Kidney glomerular epithelial cell (primary cell): ENCODE data around the gene NR3C2.
"Not testable (repeated sequence)": the region's sequence is repeated elsewhere in the genome, so short reads cannot be mapped to it uniquely, and the experiment has no call there.

ENCODE experiments used
- DNase-seq: peaks from one replicate; lab custom pipeline; 2025; lab: John Stamatoyannopoulos, UW

NR3C2 gene

GRCh38 chr4:148170408-148171365 lies 271.5 kb downstream of the NR3C2 start:
- no peak for DNase-seq

- peak; percentile 6 for DNase-seq
Observed at GRCh38 chr4:148166132-148166591, 276.1 kb downstream of the NR3C2 start.

- peak; percentile 50 for DNase-seq
Observed at GRCh38 chr4:148164557-148164956, 277.7 kb downstream of the NR3C2 start.

- DNase-seq, result no peak
Observed at GRCh38 chr4:148162991-148163390, 279.2 kb downstream of the NR3C2 start.

GRCh38 chr4:148162519-148162918 lies 279.7 kb downstream of the NR3C2 start:
- no peak for DNase-seq

GRCh38 chr4:148161601-148162000 lies 280.6 kb downstream of the NR3C2 start:
- no peak for DNase-seq

- no peak for DNase-seq
Observed at GRCh38 chr4:148159793-148160192, 282.4 kb downstream of the NR3C2 start.

- no peak for DNase-seq
Observed at GRCh38 chr4:148154769-148155168, 287.4 kb downstream of the NR3C2 start.

GRCh38 chr4:148152868-148153625 lies 289.2 kb downstream of the NR3C2 start:
- DNase-seq, result no peak

GRCh38 chr4:148151806-148152205 lies 290.4 kb downstream of the NR3C2 start:
- DNase-seq, result no peak

- DNase-seq, result no peak
Observed at GRCh38 chr4:148145475-148145874, 296.7 kb downstream of the NR3C2 start.

- no peak for DNase-seq
Observed at GRCh38 chr4:148143174-148143573, 299.0 kb downstream of the NR3C2 start.

GRCh38 chr4:148141501-148141900 lies 300.7 kb downstream of the NR3C2 start:
- no peak for DNase-seq

GRCh38 chr4:148126825-148127224 lies 315.4 kb downstream of the NR3C2 start:
- no peak for DNase-seq

- DNase-seq, result no peak
Observed at GRCh38 chr4:148124512-148124911, 317.7 kb downstream of the NR3C2 start.

- not testable (repeated sequence) for DNase-seq
Observed at GRCh38 chr4:148123161-148123560, 319.1 kb downstream of the NR3C2 start.

GRCh38 chr4:148120216-148120615 lies 322.0 kb downstream of the NR3C2 start:
- DNase-seq, result no peak

GRCh38 chr4:148118633-148119032 lies 323.6 kb downstream of the NR3C2 start:
- DNase-seq, result no peak

GRCh38 chr4:148118179-148118578 lies 324.0 kb downstream of the NR3C2 start:
- no peak for DNase-seq

- DNase-seq, result no peak
Observed at GRCh38 chr4:148116969-148117368, 325.2 kb downstream of the NR3C2 start.

- DNase-seq, result no peak
Observed at GRCh38 chr4:148116264-148116663, 325.9 kb downstream of the NR3C2 start.

GRCh38 chr4:148114436-148114835 lies 327.8 kb downstream of the NR3C2 start:
- DNase-seq, result no peak
